A549 (cell line): ENCODE data around the gene BICD2.

Source experiments
- CEBPB ChIP-seq, 2 experiments: fragments of >200 bp in 1 of 2; sonication (Bioruptor Twin) in 1 of 2; formaldehyde crosslinking in 1 of 2; IDR thresholded peaks; 2 replicates each; pipeline ENCODE4 v1.6.1; 2012 to 2016
- JUN ChIP-seq, 2 experiments: fragments of >200 bp; sonication (Bioruptor Twin); formaldehyde crosslinking; IDR thresholded peaks; 2 replicates in 1 of 2; 3 replicates in 1 of 2; pipeline ENCODE4 v1.6.1; 2016 to 2017
- REST ChIP-seq: fragments of 200-600 bp; sonication (generic); IDR thresholded peaks from 2 replicates; pipeline ENCODE4 v1.6.1; 2016; ENCODE audit warnings: antibody characterized with exemption, mild to moderate bottlenecking, moderate library complexity
- TF ChIP-seq, protein P1 (sequence below): IDR thresholded peaks from 2 replicates; pipeline ENCODE4 v1.6.1; 2012

- no peak for TF ChIP-seq REST
- no peak for TF ChIP-seq JUN (IDR thresholded peaks at IDR 0.05)
- TF ChIP-seq, protein P1, sequence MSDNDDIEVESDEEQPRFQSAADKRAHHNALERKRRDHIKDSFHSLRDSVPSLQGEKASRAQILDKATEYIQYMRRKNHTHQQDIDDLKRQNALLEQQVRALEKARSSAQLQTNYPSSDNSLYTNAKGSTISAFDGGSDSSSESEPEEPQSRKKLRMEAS, result no peak
- TF ChIP-seq CEBPB (IDR thresholded peaks at IDR 0.05), result no peak
Observed at GRCh38 chr9:92734931-92735635, 29.6 kb downstream of the BICD2 start.
